Measurements from ENCODE around the gene HSPA1B. TPM values are rescaled to one million over a fixed set of nuclear protein-coding genes. Genes with fewer than 3 reads are reported as not detected.
"Not testable (repeated sequence)": the region's sequence is repeated elsewhere in the genome, so short reads cannot be mapped to it uniquely, and the experiment has no call there.

Gene HSPA1B
- total RNA-seq, 2 experiments from 2014 or later: 47.8 to 50.1 TPM

DNA sequence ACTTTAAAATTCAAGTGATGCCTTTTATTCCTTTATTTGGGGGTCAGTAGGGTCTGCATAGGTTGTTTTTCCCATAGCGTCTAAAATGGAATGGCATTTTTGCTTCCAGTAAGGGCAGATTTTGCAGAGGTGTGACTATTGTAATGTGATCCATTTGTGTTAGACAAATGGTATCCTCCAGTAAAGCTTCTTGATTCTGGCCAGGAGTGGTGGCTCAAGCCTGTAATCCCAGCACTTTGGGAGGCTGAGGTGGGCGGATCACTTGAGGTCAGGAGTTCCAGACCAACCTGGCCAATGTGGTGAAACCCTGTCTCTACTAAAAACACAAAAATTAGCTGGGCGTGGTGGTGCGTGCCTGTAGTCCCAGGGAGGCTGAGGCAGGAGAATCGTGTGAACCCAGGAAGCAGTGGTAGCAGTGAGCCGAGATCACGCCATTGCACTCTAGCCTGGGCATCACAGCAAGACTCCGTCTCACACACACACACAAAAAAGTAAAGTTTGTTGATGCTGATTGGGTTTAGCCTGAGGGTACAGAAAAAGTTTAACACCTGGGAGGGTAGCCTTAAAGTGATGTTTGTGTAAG lies 9.5 kb upstream of the HSPA1B start:
- DNase-seq; H3K9me3 Mint-ChIP-seq; H3K36me3 Mint-ChIP-seq (ENCODE audit: low read depth); H3K27me3 Mint-ChIP-seq (ENCODE audit: low read depth): not testable (repeated sequence)
- Mint-ChIP-seq H3K4me3 (peak overlapping the region; percentile 85), H3K27ac (peak overlapping the region; percentile 93), H3K4me1 (ENCODE audit: low read depth) (peaks cover 60% of the 10 kb centered on the region)
- CTCF ChIA-PET: interaction anchor here (0.6 to 1.0 kb wide), 10 partner anchors 9 to 220 kb away, joined by 3 to 6 read pairs (median 3); partner anchors contain the start of genes BAG6, HSPA1B and VARS1
- intact Hi-C loops (cut with micrococcal nuclease): loop anchor here (2.0 kb wide), 2 partner anchors 47 to 137 kb away; partner anchors contain the start of gene LY6G5C

- H3K27ac Mint-ChIP-seq: peak overlapping the region; percentile 40
- intact Hi-C loops (cut with micrococcal nuclease): loop anchor here (5.0 to 10.0 kb wide), 2 partner anchors 323 to 1155 kb away; partner anchors contain the start of gene MICB
- H3K36me3 Mint-ChIP-seq (ENCODE audit: low read depth): no peaks in the 10 kb centered on the region
- no peaks in the 10 kb centered on the region for H3K27me3 Mint-ChIP-seq (ENCODE audit: low read depth)
- no peaks in the 10 kb centered on the region for H3K9me3 Mint-ChIP-seq
- no peak for DNase-seq
- no peak overlapping the region for H3K4me3 Mint-ChIP-seq
- H3K4me1 Mint-ChIP-seq (ENCODE audit: low read depth): peaks cover 55% of the 10 kb centered on the region
- CTCF ChIA-PET: interaction anchor here (1.6 to 1.9 kb wide), 2 partner anchors 11 to 20 kb away, joined by 4 to 8 read pairs; no protein-coding TSS in a partner anchor
These were observed 7.7 kb upstream of the HSPA1B start for GRCh38 chr6:31819871-31820299.

DNA sequence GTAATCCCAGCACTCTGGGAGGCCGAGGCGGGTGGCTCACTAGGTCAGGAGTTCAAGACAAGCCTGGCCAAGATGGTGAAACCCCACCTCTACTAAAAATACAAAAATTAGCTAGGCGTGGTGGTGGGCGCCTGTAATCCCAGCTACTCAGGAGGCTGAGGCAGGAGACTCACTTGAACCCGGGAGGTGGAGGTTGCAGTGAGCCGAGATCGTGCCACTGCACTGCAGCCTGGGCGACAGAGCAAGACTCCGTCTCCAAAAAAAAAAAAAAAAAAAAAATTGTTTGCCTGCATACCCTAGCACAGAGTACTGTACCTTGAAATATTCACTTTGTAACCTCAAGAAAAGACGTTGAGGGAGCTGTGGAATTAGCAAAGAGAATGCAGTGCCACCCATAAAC lies 7.1 kb upstream of the HSPA1B start:
- Mint-ChIP-seq H3K4me1 (ENCODE audit: low read depth) (peaks cover 55% of the 10 kb centered on the region), H3K27ac (peak overlapping the region; percentile 92), H3K4me3 (peak overlapping the region; percentile 78)
- intact Hi-C loops (cut with micrococcal nuclease): loop anchor here (5.0 to 10.0 kb wide), 2 partner anchors 323 to 1154 kb away; partner anchors contain the start of gene MICB
- not testable (repeated sequence) for H3K27me3 Mint-ChIP-seq (ENCODE audit: low read depth); H3K9me3 Mint-ChIP-seq; H3K36me3 Mint-ChIP-seq (ENCODE audit: low read depth); DNase-seq
- CTCF ChIA-PET: interaction anchor here (0.6 to 1.9 kb wide), 3 partner anchors 10 to 326 kb away, joined by 4 to 8 read pairs (median 4); no protein-coding TSS in a partner anchor

DNA sequence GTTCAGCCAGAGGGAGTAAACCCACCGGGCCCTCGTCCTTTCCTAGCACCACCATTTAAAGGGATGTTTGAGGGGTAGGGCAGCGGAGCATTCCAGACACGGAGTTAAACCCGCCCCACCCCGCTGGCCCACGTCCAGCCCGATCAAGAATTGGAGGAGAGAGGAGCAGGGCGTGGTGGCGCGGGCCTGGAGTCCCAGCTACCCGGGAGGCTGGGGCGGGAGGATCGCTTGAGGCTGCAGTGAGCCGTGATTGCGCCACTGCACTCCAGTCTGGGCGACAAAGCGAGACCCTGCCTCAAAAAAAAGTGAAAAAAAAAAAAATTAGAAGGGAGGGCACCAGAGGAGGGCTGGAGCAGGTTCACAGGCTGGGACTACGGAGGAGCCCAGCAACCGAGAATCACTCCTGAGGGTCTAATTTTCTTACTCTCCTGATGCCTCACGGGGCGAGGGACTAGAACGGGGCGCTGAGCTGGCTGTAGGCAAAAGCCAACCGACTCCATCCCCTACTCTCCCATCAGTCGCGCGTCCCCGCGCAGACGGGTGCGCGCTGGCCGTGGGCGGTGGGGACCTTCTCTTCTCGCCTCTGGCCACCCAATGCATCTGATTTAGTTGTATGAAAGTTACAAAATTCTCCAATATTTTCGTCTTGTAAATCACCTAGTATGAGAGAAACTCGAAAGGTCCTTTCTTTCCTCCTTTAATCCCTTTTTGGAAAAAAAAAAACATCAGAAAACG lies 6.1 kb upstream of the HSPA1B start:
- DNase-seq: peak; percentile 67
- Mint-ChIP-seq H3K27me3 (ENCODE audit: low read depth) (no peaks in the 10 kb centered on the region), H3K27ac (peak overlapping the region; percentile 92), H3K36me3 (ENCODE audit: low read depth) (no peaks in the 10 kb centered on the region), H3K4me3 (peak overlapping the region; percentile 78), H3K4me1 (ENCODE audit: low read depth) (peaks cover 59% of the 10 kb centered on the region), H3K9me3 (no peaks in the 10 kb centered on the region)
- CTCF ChIA-PET: no interaction called here
- intact Hi-C loops (cut with micrococcal nuclease): loop anchor here (2.0 to 10.0 kb wide), 3 partner anchors 25 to 1153 kb away; partner anchors contain the start of gene MICB

- Mint-ChIP-seq H3K27ac (peak overlapping the region; percentile 92), H3K9me3 (no peaks in the 10 kb centered on the region), H3K27me3 (ENCODE audit: low read depth) (no peaks in the 10 kb centered on the region), H3K4me3 (peak overlapping the region; percentile 78), H3K4me1 (ENCODE audit: low read depth) (peaks cover 66% of the 10 kb centered on the region), H3K36me3 (ENCODE audit: low read depth) (no peaks in the 10 kb centered on the region)
- intact Hi-C loops (cut with micrococcal nuclease): loop anchor here (2.0 to 10.0 kb wide), 3 partner anchors 25 to 1153 kb away; partner anchors contain the start of gene MICB
- CTCF ChIA-PET: interaction anchor here (0.7 to 1.1 kb wide), 2 partner anchors 16 to 18 kb away, joined by 3 to 4 read pairs; partner anchors contain the start of gene LSM2
- DNase-seq: peak; percentile 83
These were observed 5.3 kb upstream of the HSPA1B start for GRCh38 chr6:31822036-31822821.

GRCh38 chr6:31823592-31824196 lies 3.8 kb upstream of the HSPA1B start:
- not testable (repeated sequence) for H3K4me3 Mint-ChIP-seq; H3K27me3 Mint-ChIP-seq (ENCODE audit: low read depth); H3K9me3 Mint-ChIP-seq; DNase-seq; H3K36me3 Mint-ChIP-seq (ENCODE audit: low read depth)
- peak overlapping the region; percentile 36 for H3K27ac Mint-ChIP-seq
- H3K4me1 Mint-ChIP-seq (ENCODE audit: low read depth): peaks cover 52% of the 10 kb centered on the region
- intact Hi-C loops (cut with micrococcal nuclease): loop anchor here (2.0 to 10.0 kb wide), 3 partner anchors 27 to 1151 kb away; partner anchors contain the start of gene MICB
- CTCF ChIA-PET: interaction anchor here (0.6 to 1.1 kb wide), 2 partner anchors 19 to 215 kb away, joined by 4 to 5 read pairs; no protein-coding TSS in a partner anchor

GRCh38 chr6:31825553-31825952 lies 2.0 kb upstream of the HSPA1B start:
- no peak for DNase-seq
- CTCF ChIA-PET: no interaction called here
- intact Hi-C loops (cut with micrococcal nuclease): loop anchor here (10.0 kb wide), 1 partner anchor 1149 kb away; no protein-coding TSS in a partner anchor
- Mint-ChIP-seq H3K9me3 (no peaks in the 10 kb centered on the region), H3K27me3 (ENCODE audit: low read depth) (no peaks in the 10 kb centered on the region), H3K27ac (peak overlapping the region; percentile 97), H3K4me1 (ENCODE audit: low read depth) (peaks cover 46% of the 10 kb centered on the region), H3K4me3 (peak overlapping the region; percentile 85), H3K36me3 (ENCODE audit: low read depth) (peaks cover 7% of the 10 kb centered on the region)

DNA sequence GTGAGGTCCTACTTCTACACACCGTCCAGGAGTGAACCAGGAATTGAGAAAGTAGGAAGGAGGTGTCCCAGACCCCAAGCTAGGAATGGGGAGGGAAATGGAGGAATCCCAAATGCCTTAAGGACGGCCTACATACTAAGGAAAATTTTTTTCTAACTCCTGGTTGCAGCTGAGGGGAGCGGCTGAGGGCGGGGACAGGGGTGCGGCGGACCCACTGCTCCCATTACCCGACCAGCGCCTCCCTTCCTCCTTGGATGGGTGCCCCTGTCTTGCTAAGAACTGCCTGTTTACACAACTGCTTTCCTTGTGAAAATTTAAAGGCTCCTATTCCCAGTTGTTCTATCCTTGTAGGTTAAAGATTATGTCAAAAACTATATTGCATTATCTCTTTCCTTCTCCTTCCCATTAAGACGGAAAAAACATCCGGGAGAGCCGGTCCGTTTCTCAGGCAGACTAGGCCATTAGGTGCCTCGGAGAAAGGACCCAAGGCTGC lies 699 bp upstream of the HSPA1B start:
- Mint-ChIP-seq H3K36me3 (ENCODE audit: low read depth) (peaks cover 13% of the 10 kb centered on the region), H3K4me3 (peak overlapping the region; percentile 85), H3K27ac (peak overlapping the region; percentile 97), H3K27me3 (ENCODE audit: low read depth) (no peaks in the 10 kb centered on the region), H3K9me3 (no peaks in the 10 kb centered on the region), H3K4me1 (ENCODE audit: low read depth) (peaks cover 49% of the 10 kb centered on the region)
- DNase-seq: peak; percentile 56
- CTCF ChIA-PET: interaction anchor here (0.7 to 1.4 kb wide), 7 partner anchors 9 to 169 kb away, joined by 3 to 4 read pairs (median 4); partner anchors contain the start of genes EHMT2, LSM2, LY6G5C and VARS1
- intact Hi-C loops (cut with micrococcal nuclease): loop anchor here (1.0 to 10.0 kb wide), 7 partner anchors 14 to 1148 kb away; partner anchors contain the start of genes ATP6V1G2, GPANK1, LTA and NFKBIL1

GRCh38 chr6:31829633-31830283 lies 2.2 kb downstream of the HSPA1B start:
- CTCF ChIA-PET: interaction anchor here (0.5 to 2.5 kb wide), 12 partner anchors 9 to 237 kb away, joined by 3 to 14 read pairs (median 4); partner anchors contain the start of genes ABHD16A, LSM2 and NCR3
- H3K27me3 Mint-ChIP-seq (ENCODE audit: low read depth): no peaks in the 10 kb centered on the region
- DNase-seq: no peak
- H3K36me3 Mint-ChIP-seq (ENCODE audit: low read depth): peaks cover 15% of the 10 kb centered on the region
- H3K4me1 Mint-ChIP-seq (ENCODE audit: low read depth): peaks cover 39% of the 10 kb centered on the region
- H3K27ac Mint-ChIP-seq: peak overlapping the region; percentile 94
- intact Hi-C loops (cut with micrococcal nuclease): loop anchor here (1.0 to 10.0 kb wide), 7 partner anchors 34 to 1145 kb away; partner anchors contain the start of genes DDAH2, LY6G5C, NELFE and PSMB8
- peak overlapping the region; percentile 97 for H3K4me3 Mint-ChIP-seq
- no peaks in the 10 kb centered on the region for H3K9me3 Mint-ChIP-seq

GRCh38 chr6:31830886-31831335 lies 3.4 kb downstream of the HSPA1B start:
- H3K27ac Mint-ChIP-seq: peak overlapping the region; percentile 94
- CTCF ChIA-PET: interaction anchor here (0.6 to 2.5 kb wide), 14 partner anchors 8 to 178 kb away, joined by 3 to 14 read pairs (median 6); partner anchors contain the start of genes BAG6, LSM2, LY6G5C and NEU1
- H3K9me3 Mint-ChIP-seq: no peaks in the 10 kb centered on the region
- intact Hi-C loops (cut with micrococcal nuclease): loop anchor here (1.0 to 10.0 kb wide), 6 partner anchors 36 to 1014 kb away; partner anchors contain the start of genes DDAH2, LY6G5C, NELFE and PSMB8
- H3K4me1 Mint-ChIP-seq (ENCODE audit: low read depth): peaks cover 30% of the 10 kb centered on the region
- H3K27me3 Mint-ChIP-seq (ENCODE audit: low read depth): no peaks in the 10 kb centered on the region
- DNase-seq: no peak
- H3K4me3 Mint-ChIP-seq: peak overlapping the region; percentile 97
- peaks cover 25% of the 10 kb centered on the region for H3K36me3 Mint-ChIP-seq (ENCODE audit: low read depth)
